H9 (cell line): ENCODE data around the gene SCN4A. TPM values are rescaled to one million over a fixed set of nuclear protein-coding genes. Genes with fewer than 3 reads are reported as not detected.

Experiments used
- DNase-seq: peaks from one replicate; pipeline ENCODE4 v3.0.0-alpha.2; 2017
- H2AFZ ChIP-seq: one replicate; pipeline ENCODE4 v1.6.1; 2013; ENCODE audit warnings: mild to moderate bottlenecking, low read length, control low read depth, moderate library complexity
- H2AK5ac ChIP-seq: 2 replicates; pipeline ENCODE4 v1.6.1; 2013; ENCODE audit warnings: low read length, control low read depth, mixed read lengths; ENCODE audit not compliant: insufficient read length
- H2BK120ac ChIP-seq: one replicate; pipeline ENCODE4 v1.6.1; 2013; ENCODE audit warnings: low read depth, mild to moderate bottlenecking, low read length, control low read depth, inconsistent platforms; ENCODE audit not compliant: poor library complexity, severe bottlenecking
- H2BK12ac ChIP-seq: 2 replicates; pipeline ENCODE4 v1.6.1; 2013; ENCODE audit warnings: low read length, control low read depth, mixed read lengths, low read depth; ENCODE audit not compliant: insufficient read length
- H2BK15ac ChIP-seq: 2 replicates; pipeline ENCODE4 v1.6.1; 2013; ENCODE audit warnings: low read depth, low read length, control low read depth
- H2BK20ac ChIP-seq: one replicate; pipeline ENCODE4 v1.6.1; 2013; ENCODE audit warnings: low read depth, mild to moderate bottlenecking, low read length, control low read depth, inconsistent platforms; ENCODE audit not compliant: poor library complexity, severe bottlenecking
- H2BK5ac ChIP-seq: 2 replicates; pipeline ENCODE4 v1.6.1; 2013; ENCODE audit warnings: low read length, control low read depth, mixed read lengths; ENCODE audit not compliant: insufficient read length
- H3K14ac ChIP-seq: 2 replicates; pipeline ENCODE4 v1.6.1; 2013; ENCODE audit warnings: low read length, control low read depth; ENCODE audit not compliant: insufficient read depth
- H3K18ac ChIP-seq: 2 replicates; pipeline ENCODE4 v1.6.1; 2013; ENCODE audit warnings: low read depth, mild to moderate bottlenecking, mixed read lengths, low read length, control low read depth; ENCODE audit not compliant: insufficient read length
- H3K23ac ChIP-seq: 2 replicates; pipeline ENCODE4 v1.6.1; 2013; ENCODE audit warnings: low read length, control low read depth, mixed read lengths, low read depth; ENCODE audit not compliant: insufficient read length
- H3K23me2 ChIP-seq: 2 replicates; pipeline ENCODE4 v1.6.1; 2013; ENCODE audit warnings: low read depth, mild to moderate bottlenecking, mixed read lengths, low read length, control low read depth; ENCODE audit not compliant: insufficient read length, poor library complexity, severe bottlenecking
- H3K27ac ChIP-seq: 2 replicates; pipeline ENCODE4 v1.5.1; 2013; ENCODE audit warnings: low read length, control low read depth, mixed read lengths, low read depth; ENCODE audit not compliant: insufficient read length
- H3K27me3 ChIP-seq: 2 replicates; pipeline ENCODE4 v1.6.1; 2013; ENCODE audit warnings: low read length, control low read depth, inconsistent platforms; ENCODE audit not compliant: insufficient read depth
- H3K4ac ChIP-seq: 2 replicates; pipeline ENCODE4 v1.6.1; 2013; ENCODE audit warnings: low read depth, mild to moderate bottlenecking, control low read depth, inconsistent platforms, low read length, moderate library complexity
- H3K4me1 ChIP-seq: 2 replicates; pipeline ENCODE4 v1.6.1; 2013; ENCODE audit warnings: low read length, control low read depth, inconsistent platforms; ENCODE audit not compliant: insufficient read depth
- H3K4me2 ChIP-seq: 2 replicates; pipeline ENCODE4 v1.6.1; 2013; ENCODE audit warnings: low read length, control low read depth, mixed read lengths; ENCODE audit not compliant: insufficient read length, insufficient read depth
- H3K56ac ChIP-seq: 2 replicates; pipeline ENCODE4 v1.6.1; 2013; ENCODE audit warnings: low read depth, mild to moderate bottlenecking, mixed read lengths, low read length, control low read depth; ENCODE audit not compliant: insufficient read length
- H3K79me1 ChIP-seq: 2 replicates; pipeline ENCODE4 v1.6.1; 2013; ENCODE audit warnings: low read depth, mild to moderate bottlenecking, moderate library complexity, low read length, control low read depth, inconsistent platforms; ENCODE audit not compliant: insufficient read depth, poor library complexity, severe bottlenecking
- H3K79me2 ChIP-seq: 2 replicates; pipeline ENCODE4 v1.6.1; 2013; ENCODE audit warnings: low read length, control low read depth, inconsistent platforms; ENCODE audit not compliant: insufficient read depth
- H3K9ac ChIP-seq: 2 replicates; pipeline ENCODE4 v1.6.1; 2013; ENCODE audit warnings: low read length, control low read depth, mixed read lengths; ENCODE audit not compliant: insufficient read length; ENCODE audit errors: extremely low read depth
- H3K9me3 ChIP-seq: one replicate; pipeline ENCODE4 v1.6.1; 2013; ENCODE audit warnings: low read depth, low read length, inconsistent platforms; ENCODE audit not compliant: control insufficient read depth
- H3T11ph ChIP-seq: one replicate; pipeline ENCODE4 v1.6.1; 2013; ENCODE audit warnings: mild to moderate bottlenecking, low read length, control low read depth, inconsistent platforms
- H4K20me1 ChIP-seq: one replicate; pipeline ENCODE4 v1.6.1; 2013; ENCODE audit not compliant: control insufficient read depth, insufficient read length, insufficient read depth
- H4K5ac ChIP-seq: 2 replicates; pipeline ENCODE4 v1.6.1; 2013; ENCODE audit warnings: low read depth, mild to moderate bottlenecking, mixed read lengths, low read length, control low read depth; ENCODE audit not compliant: insufficient read length
- H4K8ac ChIP-seq: replicated peaks from 2 replicates; pipeline ENCODE4 v1.6.1; 2013; ENCODE audit warnings: low read length, control low read depth, mixed read lengths, low read depth; ENCODE audit not compliant: insufficient read length
- H4K91ac ChIP-seq: 2 replicates; pipeline ENCODE4 v1.6.1; 2013; ENCODE audit warnings: low read depth, mild to moderate bottlenecking, moderate library complexity, mixed read lengths, low read length, control low read depth; ENCODE audit not compliant: insufficient read length
- H3K27ac Mint-ChIP-seq, 3 experiments: 2 replicates in 2 of 3; 3 replicates in 1 of 3; pipeline ENCODE4 v1.8.0; 2020 to 2021; ENCODE audit warnings: mixed read lengths in 3 of 3, mild to moderate bottlenecking in 1 of 3, moderate library complexity in 1 of 3
- H3K27me3 Mint-ChIP-seq: 2 replicates; pipeline ENCODE4 v1.8.0; 2021; ENCODE audit warnings: low read depth, mild to moderate bottlenecking, moderate library complexity, mixed read lengths
- H3K36me3 Mint-ChIP-seq, 3 experiments: 2 replicates in 2 of 3; 3 replicates in 1 of 3; pipeline ENCODE4 v1.8.0; 2020 to 2021; ENCODE audit warnings: low read depth in 3 of 3, mixed read lengths in 3 of 3; ENCODE audit not compliant: insufficient read depth in 1 of 3
- H3K4me1 Mint-ChIP-seq, 2 experiments: 2 replicates each; pipeline ENCODE4 v1.8.0; 2020; ENCODE audit warnings: mixed read lengths in 2 of 2
- H3K4me3 Mint-ChIP-seq, 2 experiments: 2 replicates in 1 of 2; 3 replicates in 1 of 2; pipeline ENCODE4 v1.8.0; 2020 to 2021; ENCODE audit warnings: mild to moderate bottlenecking in 2 of 2, mixed read lengths in 2 of 2, moderate library complexity in 1 of 2
- H3K9me3 Mint-ChIP-seq, 2 experiments: 2 replicates in 1 of 2; 3 replicates in 1 of 2; pipeline ENCODE4 v1.8.0; 2020; ENCODE audit warnings: mild to moderate bottlenecking in 2 of 2, mixed read lengths in 2 of 2, moderate library complexity in 1 of 2
- CTCF ChIP-seq: fragments of 200-600 bp; sonication (generic); conservative IDR thresholded peaks from 3 replicates; pipeline ENCODE4 v1.8.0; 2021; ENCODE audit warnings: antibody characterized with exemption, mild to moderate bottlenecking
- WGBS: extraction: QIAGEN DNeasy Blood & Tissue Kit; methylation state at CpG from one replicate; pipeline ENCODE4 v1.1.7; 2013; ENCODE audit warnings: missing lambda C conversion rate, low lambda C conversion rate, mixed read lengths; ENCODE audit not compliant: insufficient read length; ENCODE audit errors: extremely low coverage; 5-methylcytosine and 5-hydroxymethylcytosine counted together
- total RNA-seq: library from RNA; stranded (reverse); gene quantifications from 2 replicates; pipeline ENCODE4 v1.2.1, GENCODE V29; 2021

SCN4A gene
- total RNA-seq, 1 experiment from 2014 or later: 5.8 TPM

DNA sequence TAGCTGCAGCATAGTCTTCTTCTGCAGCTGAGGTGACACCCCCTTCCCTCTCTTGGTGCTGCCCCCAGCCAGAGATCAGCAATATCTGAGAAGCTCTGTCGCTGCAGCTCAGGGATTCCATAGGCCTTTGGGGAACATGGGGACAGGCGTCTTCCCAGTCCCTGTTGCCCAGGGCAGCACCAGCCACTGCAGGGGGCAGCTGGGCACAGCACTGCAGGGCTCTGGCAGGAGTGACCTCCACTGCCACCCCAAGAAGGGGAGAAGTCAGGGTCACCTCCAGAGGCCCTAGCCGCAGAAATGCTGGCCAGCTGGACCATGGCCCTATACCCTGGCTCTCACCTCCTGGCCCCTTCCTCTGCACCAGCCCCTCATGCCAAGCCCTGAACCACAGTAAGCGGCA is 16.9 kb downstream of the SCN4A start:
- Histone ChIP-seq H3K27me3 (no peaks in the 10 kb centered on the region), H3K9ac (no peak overlapping the region), H3T11ph (no peak overlapping the region), H3K4me2 (no peak overlapping the region), H4K91ac (no peak overlapping the region), H3K23ac (no peak overlapping the region), H3K14ac (no peak overlapping the region), H3K23me2 (peaks cover 3% of the 10 kb centered on the region), H2AK5ac (no peak overlapping the region), H3K9me3 (no peaks in the 10 kb centered on the region), H3K27ac (no peak overlapping the region), H4K5ac (no peak overlapping the region), H3K79me1 (no peaks in the 10 kb centered on the region), H4K20me1 (no peaks in the 10 kb centered on the region), H3K4ac (no peak overlapping the region), H2BK120ac (no peak overlapping the region), H2BK20ac (no peak overlapping the region), H2AFZ (no peak overlapping the region), H3K79me2 (no peaks in the 10 kb centered on the region), H3K56ac (no peak overlapping the region), H2BK15ac (no peak overlapping the region), H2BK12ac (no peak overlapping the region), H4K8ac (no peak overlapping the region), H3K4me1 (no peaks in the 10 kb centered on the region), H2BK5ac (no peak overlapping the region), H3K18ac (no peak overlapping the region)
- peak overlapping the region in 1 of 3 experiments; percentile 49; a peak in 1 of 7 replicates for H3K27ac Mint-ChIP-seq
- no peak for DNase-seq
- TF ChIP-seq CTCF: no peak
- peaks cover 2 to 8% (median 4%) of the 10 kb centered on the region in 3 experiments; a peak in 3 of 7 replicates for H3K36me3 Mint-ChIP-seq
- no peaks in the 10 kb centered on the region; the same call in 1 of the 2 replicates for H3K27me3 Mint-ChIP-seq
- no CpG with 5 or more reads among the region's 4 CpGs for WGBS
- peaks cover 10% of the 10 kb centered on the region in 2 experiments for H3K4me1 Mint-ChIP-seq
- no peaks in the 10 kb centered on the region for H3K9me3 Mint-ChIP-seq
- H3K4me3 Mint-ChIP-seq: no peak overlapping the region
